ENCODE measurements around the gene LAIR1. TPM values are rescaled to one million over a fixed set of nuclear protein-coding genes. Genes with fewer than 3 reads are reported as not detected.

LAIR1 gene
- polyA plus RNA-seq, 1 donor from 2014 or later: 59.1 TPM

- H3K27ac Mint-ChIP-seq: no peak overlapping the region
- peaks cover 0 to 8% (median 5%) of the 10 kb centered on the region in 3 donors for H3K4me1 Mint-ChIP-seq
- no peak overlapping the region for H3K4me3 Mint-ChIP-seq
- H3K36me3 Mint-ChIP-seq: peaks cover 2% of the 10 kb centered on the region
- H3K27me3 Mint-ChIP-seq: peaks cover 30% of the 10 kb centered on the region
- H3K9me3 Mint-ChIP-seq: no peaks in the 10 kb centered on the region
These were observed 54.9 kb downstream of the LAIR1 start for GRCh38 chr19:54309811-54310210.

- H3K27me3 Mint-ChIP-seq: peaks cover 36% of the 10 kb centered on the region
- H3K9me3 Mint-ChIP-seq: no peaks in the 10 kb centered on the region
These were observed 57.2 kb downstream of the LAIR1 start for GRCh38 chr19:54307389-54308020.

GRCh38 chr19:54305141-54305540 lies 59.6 kb downstream of the LAIR1 start:
- Mint-ChIP-seq H3K4me3 (no peak overlapping the region), H3K27ac (no peak overlapping the region), H3K27me3 (peaks cover 32% of the 10 kb centered on the region), H3K36me3 (peaks cover 2% of the 10 kb centered on the region), H3K4me1 (peaks cover 0 to 8% (median 2%) of the 10 kb centered on the region in 3 donors), H3K9me3 (no peaks in the 10 kb centered on the region)

More at GRCh38 chr19:54307389-54308020, 57.2 kb downstream of the LAIR1 start:
- peaks cover 0 to 7% (median 5%) of the 10 kb centered on the region in 3 donors for H3K4me1 Mint-ChIP-seq
- no peak overlapping the region for H3K27ac Mint-ChIP-seq
- H3K36me3 Mint-ChIP-seq: peaks cover 2% of the 10 kb centered on the region
- no peak overlapping the region for H3K4me3 Mint-ChIP-seq

GRCh38 chr19:54302257-54302656 lies 62.5 kb downstream of the LAIR1 start:
- Mint-ChIP-seq H3K27me3 (peaks cover 40% of the 10 kb centered on the region), H3K36me3 (peaks cover 1% of the 10 kb centered on the region), H3K9me3 (no peaks in the 10 kb centered on the region), H3K4me3 (no peak overlapping the region), H3K27ac (no peak overlapping the region), H3K4me1 (peaks cover 0 to 10% (median 3%) of the 10 kb centered on the region in 3 donors)

Other genes with a start within 250 kb of the LAIR1 start
- gene TFPT, start 249.3 kb downstream of the LAIR1 start, polyA plus RNA-seq: 11.9 TPM
- 70.6 TPM for gene PRPF31, start 249.2 kb downstream of the LAIR1 start, polyA plus RNA-seq
- 15.1 TPM for gene CNOT3, start 227.2 kb downstream of the LAIR1 start, polyA plus RNA-seq
- 15.8 TPM for gene LENG1, start 205.2 kb downstream of the LAIR1 start, polyA plus RNA-seq
- not detected for gene TMC4, start 191.8 kb downstream of the LAIR1 start, polyA plus RNA-seq
- gene MBOAT7, start 175.4 kb downstream of the LAIR1 start, polyA plus RNA-seq: 16.1 TPM
- 33.2 TPM for gene TSEN34, start 173.6 kb downstream of the LAIR1 start, polyA plus RNA-seq
- gene RPS9, start 164.1 kb downstream of the LAIR1 start, polyA plus RNA-seq: 1,165 TPM
- 0.16 TPM for gene LILRB3, start 141.9 kb downstream of the LAIR1 start, polyA plus RNA-seq
- 0.18 TPM for gene LILRA6, start 122.1 kb downstream of the LAIR1 start, polyA plus RNA-seq
- gene LILRB5, start 107.7 kb downstream of the LAIR1 start, polyA plus RNA-seq: not detected
- 1.2 TPM for gene LILRB2, start 83.8 kb downstream of the LAIR1 start, polyA plus RNA-seq
- gene LILRA5, start 51.8 kb downstream of the LAIR1 start, polyA plus RNA-seq: 0.59 TPM
- 6.4 TPM for gene LILRA4, start 25.8 kb downstream of the LAIR1 start, polyA plus RNA-seq
- 0.16 TPM for gene TTYH1, start 50.5 kb upstream of the LAIR1 start, polyA plus RNA-seq
- 11.4 TPM for gene LENG8, start 84.3 kb upstream of the LAIR1 start, polyA plus RNA-seq
- not detected for gene LENG9, start 98.8 kb upstream of the LAIR1 start, polyA plus RNA-seq
- gene CDC42EP5, start 108.4 kb upstream of the LAIR1 start, polyA plus RNA-seq: not detected
- 0.99 TPM for gene LAIR2, start 137.9 kb upstream of the LAIR1 start, polyA plus RNA-seq
- 0.73 TPM for gene LILRA2, start 208.9 kb upstream of the LAIR1 start, polyA plus RNA-seq
- gene LILRA1, start 228.7 kb upstream of the LAIR1 start, polyA plus RNA-seq: not detected